ENCODE data around the gene KCTD5.
"Not testable (repeated sequence)": the region's sequence is repeated elsewhere in the genome, so short reads cannot be mapped to it uniquely, and the experiment has no call there.

Gene KCTD5

DNA sequence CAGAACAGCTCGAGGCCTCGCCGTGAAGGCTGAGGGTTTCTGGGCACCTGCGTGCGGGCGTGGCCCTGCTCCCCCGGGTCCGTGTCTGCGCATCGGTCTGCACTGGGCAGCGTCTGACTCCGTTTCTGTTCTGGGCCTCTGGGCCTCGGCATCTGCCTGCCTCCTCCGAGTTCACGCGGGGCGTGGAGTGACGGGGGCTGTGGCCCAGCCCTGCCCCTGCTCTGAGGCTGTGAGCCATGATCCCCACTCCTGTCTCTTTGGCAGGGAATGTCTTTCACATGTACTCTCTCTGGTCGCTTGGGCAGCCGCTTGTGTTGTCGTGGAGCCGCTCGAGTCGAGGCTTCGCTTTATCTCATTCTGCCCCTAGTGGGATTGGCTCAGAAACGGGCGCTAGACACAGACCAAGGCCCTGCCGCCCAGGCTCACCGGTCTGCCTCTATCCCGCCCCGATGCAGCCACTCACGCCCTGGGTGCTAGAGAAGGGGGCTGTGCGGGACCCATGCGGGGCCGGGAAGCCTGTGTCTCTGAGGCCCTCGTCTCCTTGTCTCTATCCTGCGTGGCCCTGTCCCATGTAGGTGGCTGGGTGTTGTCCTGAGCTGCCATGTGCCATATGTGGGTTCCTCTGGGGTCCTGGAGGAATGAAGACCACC lies 14.4 kb downstream of the KCTD5 start:
- not testable (repeated sequence) for DNase-seq

DNA sequence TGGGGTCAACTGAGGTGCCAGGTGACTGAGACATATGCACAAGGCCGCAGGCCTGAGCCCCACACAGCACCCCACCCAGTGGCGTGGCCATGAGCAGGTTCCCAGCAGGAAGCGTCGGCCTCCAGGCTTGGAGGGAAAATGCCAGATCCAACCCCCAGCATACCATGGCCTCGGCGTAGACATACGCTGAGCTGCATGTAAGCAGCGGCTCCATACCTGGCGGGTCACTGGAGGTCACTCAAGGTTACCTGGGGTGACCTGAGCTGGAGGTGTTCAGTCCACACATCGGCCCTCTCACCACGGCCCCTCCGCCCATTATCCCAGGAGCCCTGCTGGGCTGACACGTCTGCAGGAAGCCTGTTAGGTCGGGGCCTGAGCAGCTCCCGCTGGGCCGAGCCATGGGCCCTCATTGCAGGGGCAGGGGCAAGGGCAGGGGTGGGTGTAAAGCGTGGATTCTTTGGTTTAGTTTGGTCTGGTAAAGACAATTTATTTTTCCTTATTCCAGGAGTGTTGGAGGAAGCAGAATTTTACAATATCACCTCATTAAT lies 15.2 kb downstream of the KCTD5 start:
- no peak for DNase-seq

DNA sequence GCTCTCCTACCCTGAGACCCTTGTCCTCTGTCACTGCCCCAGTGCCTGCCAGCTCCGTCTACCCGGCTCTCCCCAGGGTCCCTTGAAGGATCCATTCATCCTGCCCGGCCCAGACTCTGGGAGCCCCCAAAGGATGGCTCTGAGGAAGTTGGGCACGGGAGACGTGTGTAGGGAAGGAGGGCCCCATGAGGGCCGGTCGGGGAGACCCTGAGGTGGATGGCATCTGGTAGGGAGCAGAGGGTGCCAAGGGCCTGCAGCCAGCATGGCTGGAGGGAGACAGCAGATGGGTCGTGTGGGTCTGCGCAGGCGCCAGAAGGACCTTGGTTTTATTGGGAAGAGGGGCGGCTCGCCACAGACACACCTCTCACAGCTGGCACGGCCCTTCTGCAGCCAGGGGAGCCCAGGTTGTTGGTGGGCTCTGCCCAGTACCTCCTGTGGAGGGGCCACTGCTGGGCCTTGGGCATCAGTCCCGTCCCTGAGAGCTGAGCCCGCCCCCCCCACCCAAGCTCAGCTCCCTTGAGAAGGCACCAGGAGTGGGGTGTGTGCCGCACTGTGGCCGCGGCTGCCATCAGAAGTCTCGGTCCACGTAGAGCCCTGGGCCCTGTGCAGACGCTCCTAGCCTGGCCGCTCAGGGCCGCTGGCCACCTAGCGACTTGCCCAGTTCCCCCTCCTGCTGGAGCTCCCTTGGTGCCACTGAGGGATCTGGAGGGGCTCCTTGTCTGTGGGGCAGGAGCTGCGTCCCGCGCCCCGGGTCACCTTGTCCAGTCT lies 16.0 kb downstream of the KCTD5 start:
- DNase-seq, result no peak

DNA sequence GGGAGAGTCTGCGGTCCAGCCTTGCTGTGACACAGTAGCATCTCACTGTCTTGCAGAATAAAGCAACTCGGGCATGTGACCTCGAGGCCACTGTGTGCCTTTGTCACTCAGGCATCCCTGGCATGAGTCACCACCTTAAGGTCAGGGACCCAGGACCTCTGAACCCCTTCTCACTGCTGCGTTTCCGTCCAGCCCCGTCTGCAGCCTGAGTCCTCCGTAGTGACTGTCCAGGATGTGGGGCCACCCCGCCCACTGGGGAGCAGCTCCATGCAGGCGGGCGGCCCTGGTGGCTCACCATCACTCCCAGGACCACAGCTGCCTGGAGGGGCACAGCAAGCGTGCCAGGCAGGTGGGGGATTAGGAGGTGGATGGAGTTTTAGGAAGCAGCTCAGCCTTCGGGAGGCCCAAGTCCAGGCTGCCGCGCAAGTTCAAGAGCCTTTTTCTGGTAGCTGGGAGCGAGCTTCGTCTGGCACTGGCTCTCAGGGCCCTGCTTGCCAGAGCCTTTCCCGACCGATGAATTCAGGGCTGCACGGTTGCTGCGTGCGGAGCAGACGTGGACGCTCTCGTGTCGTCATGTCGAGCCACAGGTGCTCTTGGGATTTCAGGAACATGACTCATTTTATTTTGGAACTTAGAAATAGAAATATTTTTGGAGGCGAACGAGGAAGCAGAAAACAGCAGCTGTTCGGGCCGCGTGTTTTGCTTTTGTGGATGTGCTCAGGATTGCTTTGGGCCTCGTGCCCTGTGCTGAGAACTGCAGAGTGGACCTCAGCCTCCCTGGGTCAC lies 16.8 kb downstream of the KCTD5 start:
- peak in 1 of 51 donors; percentile 30 for DNase-seq

DNA sequence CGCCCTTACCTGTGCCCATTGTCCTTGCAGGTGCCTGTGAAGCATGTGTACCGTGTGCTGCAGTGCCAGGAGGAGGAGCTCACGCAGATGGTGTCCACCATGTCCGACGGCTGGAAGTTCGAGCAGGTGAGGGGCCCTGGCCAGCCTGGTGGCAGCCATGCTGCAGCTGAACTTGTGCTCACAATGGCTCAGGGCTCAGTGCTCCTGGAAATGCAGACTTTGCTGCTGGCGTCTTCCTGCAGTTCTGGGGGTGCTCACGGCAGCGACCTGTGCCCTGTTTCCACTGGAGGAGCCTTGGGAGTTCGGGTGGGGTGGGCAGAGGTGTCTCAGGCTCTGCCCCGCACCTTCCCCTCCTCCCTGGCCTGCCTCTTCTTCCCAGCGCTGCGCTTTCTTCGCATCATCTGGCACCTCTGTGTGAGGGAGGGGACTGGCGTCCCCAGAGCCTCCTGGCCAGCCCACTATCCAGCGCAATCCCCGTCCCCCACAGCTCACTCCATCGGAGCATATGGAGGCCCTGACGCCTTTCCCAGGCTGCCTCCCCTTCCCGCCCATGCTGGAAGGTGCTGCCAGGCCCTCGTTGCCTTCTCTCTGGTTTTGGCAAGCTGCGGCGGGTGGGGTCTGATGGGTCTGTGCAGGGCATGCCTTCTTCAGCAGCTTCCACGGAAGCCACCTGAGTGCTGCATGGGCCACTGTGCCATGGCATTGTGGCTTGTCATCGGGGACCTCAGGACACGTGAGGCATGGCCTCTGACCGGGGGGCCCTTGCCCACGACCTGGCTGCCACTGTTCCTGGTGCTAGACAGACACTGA lies 17.7 kb downstream of the KCTD5 start:
- DNase-seq, result no peak

DNA sequence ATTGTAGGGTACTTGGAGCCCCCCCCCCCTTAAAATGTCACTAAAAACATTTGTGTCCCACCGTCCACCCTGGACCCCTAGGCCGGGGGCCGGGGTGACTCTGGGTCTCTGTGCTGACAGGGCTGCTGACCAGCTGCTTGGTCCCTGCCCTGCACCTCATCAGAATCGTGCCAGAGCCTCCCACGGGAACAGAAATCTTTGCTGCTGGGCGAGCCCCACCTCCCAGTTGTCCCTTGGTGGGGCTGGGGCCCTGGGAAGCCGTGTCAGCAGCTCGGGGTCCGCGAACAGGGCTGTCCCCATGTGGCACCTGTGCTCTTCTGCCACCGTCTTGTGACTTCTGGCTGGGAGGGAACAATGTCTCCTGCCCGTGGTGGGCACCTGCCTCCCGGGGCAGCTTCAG lies 18.5 kb downstream of the KCTD5 start:
- no peak for DNase-seq

DNA sequence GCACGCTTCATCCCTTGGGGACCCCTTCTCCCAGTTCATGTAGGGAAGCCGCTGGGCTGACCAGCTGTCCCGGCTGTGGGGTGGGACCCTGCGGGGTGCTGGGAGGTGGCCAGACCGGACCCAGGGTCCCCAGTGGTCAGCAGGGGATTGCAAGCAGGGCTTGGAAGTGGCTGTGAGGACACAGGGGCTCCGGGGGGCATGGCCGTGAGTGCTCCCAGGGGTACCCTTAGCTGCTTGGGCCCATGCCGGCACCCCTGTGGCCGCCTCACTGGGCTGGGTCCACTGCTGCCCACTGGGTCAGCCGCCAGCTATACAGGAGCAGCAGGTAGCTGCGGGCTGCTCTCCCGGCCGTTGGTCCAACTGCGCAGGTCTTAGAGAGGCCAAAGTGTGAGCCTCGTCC lies 18.9 kb downstream of the KCTD5 start:
- DNase-seq, result no peak

DNA sequence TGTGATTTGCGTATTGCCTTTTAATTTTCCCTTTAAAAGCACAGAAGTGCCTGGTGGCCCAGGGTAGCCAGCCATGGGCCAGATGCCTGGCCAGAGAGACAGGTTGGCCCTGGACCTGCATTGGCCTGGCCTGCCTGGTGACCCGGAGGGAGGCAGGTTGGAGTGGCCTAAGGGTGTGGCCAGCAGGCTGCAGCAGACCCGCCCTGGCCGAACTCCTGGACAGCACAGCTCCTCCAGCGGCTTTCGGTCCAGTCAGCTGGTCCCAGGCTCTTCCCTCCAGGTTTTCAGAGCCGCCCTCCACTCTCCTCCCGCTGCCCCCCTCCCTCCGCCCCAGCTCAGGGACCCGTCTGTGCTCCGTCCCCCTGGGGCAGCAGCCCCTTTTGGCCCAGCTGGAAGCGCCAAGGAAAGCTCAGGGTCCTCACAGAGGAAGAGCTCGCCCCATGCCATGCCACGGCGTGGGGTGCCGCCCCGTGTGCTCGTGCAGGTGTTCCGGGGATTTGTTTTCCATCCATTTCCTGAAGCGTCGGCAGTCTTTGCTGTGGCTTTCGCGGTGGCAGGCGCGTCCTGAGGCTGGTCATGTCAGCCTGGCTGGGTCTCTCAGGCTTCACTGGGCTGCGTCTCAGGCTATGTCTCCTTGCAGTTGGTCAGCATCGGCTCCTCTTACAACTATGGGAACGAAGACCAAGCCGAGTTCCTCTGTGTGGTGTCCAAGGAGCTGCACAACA lies 19.6 kb downstream of the KCTD5 start:
- no peak for DNase-seq

DNA sequence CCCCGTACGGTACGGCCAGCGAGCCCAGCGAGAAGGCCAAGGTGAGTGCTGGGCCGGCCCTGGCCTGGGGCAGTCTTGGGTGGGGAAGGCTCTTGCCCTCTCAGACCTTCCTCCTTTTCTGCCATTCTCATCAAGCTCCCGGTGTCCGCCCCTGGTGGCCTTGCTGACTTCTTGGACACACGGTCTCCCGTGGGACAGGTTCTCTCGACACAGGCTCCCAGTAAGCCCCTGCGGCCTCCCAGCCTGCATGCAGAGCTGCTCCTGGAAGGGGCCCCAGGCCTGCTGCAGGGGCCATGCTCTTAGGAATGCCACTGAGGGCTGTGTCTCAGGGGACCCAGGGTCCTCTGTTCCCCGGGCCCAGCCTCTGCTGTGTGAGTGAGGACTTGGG lies 20.1 kb downstream of the KCTD5 start:
- DNase-seq, result no peak

DNA sequence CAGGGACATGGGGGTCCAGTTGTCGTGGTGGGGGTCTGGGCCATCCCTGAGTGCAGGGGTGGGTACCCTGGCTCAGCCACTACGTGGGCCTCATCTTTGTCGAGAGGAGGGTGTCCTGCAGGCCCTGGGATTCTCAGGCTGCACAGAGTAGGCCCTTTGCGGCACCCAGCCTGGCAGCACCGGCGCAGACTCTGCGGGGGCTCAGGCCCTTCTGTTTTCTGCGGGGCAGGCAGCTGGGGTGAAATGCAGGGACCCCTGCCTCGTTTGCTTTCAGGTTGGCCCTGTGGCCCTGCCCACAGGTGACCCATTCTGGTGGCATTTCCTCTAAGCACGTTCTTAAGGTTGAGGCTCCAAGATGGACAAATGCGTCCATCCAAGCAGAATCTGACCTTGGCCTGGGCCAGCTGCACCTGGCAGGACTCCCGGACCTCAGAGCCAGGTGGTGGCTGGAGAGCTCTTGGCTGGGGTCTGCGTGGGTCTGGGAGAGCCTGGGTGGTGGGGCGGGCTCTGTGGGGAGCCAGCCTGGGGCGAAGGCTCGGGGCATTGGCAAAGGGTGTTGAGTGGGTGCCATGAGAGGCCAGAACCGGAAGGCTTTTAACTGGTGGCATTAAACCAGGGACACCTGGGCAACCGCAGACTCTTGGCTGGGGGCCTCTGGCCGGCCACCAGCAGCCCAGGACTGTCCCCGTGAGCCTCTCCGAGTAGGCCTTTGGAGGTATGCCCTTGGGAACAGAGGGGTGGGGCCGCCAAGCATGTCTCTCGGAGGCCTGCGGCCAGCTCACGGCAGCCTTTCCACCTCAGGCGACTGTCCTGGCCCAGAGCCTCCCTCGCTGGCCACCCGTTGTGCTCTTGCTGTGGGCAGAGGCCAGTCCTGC lies 20.8 kb downstream of the KCTD5 start:
- DNase-seq, result peak in 27 of 51 donors; percentile 6 to 65 (median 36)

DNA sequence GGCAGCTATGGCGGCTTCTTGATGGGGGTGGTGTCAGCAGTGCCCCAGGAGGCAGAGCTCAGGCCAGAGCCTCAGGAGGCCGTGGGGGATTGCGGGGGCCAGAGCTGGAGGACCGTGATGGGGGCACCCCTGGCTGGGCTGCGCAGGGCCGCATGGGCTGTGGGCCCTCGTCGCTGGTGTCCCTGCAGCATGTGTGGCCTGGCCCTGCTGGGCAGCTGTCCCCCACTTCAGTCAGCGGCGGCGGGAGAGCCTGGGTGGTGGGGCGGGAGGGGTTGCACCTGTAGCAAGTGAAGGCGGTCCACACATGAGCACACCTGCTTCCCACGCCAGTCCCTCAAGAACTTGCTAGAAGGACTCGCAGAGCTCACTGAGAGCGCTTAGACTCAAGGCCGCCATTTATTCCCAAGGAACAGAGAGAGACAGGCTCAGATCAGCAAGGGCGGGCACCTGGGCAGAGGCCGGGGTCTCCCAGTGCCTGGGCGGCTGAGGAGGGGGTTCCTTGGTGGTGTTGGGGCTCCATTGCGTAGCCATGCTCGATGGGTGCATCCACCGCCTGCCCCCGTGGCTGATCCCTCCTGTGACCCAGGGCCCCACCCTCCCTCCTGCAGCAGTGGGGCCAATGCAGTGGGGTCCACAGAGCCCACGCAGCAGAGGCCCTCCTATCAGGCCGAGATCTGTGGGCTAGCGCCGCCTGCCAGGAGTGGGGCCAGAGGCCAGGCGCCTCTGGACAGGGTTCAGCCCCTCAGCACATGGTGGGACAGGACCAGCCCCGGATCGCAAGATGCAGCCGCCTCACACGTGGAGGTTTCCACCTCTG lies 22.1 kb downstream of the KCTD5 start:
- DNase-seq, result no peak

DNA sequence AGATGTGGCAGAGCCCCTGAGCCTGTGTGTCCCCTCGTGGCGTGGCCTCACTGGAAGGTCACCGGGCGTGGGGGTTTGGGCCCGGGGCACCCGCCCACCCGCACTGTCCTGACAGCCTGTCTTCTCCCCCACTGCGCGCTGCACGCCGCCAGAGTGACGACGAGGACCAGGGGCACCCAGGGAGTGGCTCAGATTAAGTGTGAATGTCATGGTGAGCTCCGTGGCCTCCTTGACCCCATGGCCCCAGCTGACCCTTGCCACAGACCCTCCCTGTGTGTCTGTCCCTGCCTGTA lies 22.6 kb downstream of the KCTD5 start:
- no peak for DNase-seq

DNA sequence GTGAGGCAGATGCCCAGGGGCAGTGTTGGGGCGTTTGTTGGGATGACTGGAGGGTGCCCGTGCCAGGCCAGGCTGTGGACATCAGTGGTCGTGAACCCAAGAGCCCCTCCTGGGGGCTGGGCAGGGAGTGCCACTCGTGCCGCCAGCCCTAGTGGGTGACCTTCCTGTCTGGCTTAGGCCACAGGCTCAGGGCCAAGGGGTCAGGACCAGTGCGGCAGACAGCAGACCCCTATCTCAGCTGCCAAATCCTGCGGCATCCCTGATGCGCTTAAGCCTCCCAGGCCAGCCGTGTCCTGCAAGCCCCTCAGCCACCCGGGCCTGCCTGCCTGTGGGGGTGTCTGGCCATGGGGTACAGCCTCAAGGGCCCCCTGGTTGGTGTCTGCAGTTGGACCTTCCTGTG lies 23.0 kb downstream of the KCTD5 start:
- no peak for DNase-seq

DNA sequence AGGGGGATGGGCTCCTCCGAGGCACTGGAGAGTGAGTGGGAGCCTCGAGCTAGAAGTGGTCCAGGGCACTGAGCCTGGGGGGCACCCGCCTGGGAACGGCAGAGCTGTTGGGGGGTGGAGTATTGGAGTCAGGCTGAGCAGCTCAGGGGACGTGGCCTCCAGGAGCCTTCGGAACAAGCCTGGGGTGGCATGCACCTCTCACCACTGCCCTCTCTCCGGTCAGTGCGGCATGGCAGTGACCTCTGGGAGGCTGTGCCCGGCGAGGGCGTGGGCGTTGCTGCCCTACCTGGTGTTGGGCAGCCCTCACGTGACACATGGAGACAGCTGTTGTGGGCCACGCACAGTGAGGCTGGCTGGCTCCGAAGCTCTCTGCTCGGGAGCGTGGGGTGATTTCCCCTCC lies 23.8 kb downstream of the KCTD5 start:
- no peak for DNase-seq

DNA sequence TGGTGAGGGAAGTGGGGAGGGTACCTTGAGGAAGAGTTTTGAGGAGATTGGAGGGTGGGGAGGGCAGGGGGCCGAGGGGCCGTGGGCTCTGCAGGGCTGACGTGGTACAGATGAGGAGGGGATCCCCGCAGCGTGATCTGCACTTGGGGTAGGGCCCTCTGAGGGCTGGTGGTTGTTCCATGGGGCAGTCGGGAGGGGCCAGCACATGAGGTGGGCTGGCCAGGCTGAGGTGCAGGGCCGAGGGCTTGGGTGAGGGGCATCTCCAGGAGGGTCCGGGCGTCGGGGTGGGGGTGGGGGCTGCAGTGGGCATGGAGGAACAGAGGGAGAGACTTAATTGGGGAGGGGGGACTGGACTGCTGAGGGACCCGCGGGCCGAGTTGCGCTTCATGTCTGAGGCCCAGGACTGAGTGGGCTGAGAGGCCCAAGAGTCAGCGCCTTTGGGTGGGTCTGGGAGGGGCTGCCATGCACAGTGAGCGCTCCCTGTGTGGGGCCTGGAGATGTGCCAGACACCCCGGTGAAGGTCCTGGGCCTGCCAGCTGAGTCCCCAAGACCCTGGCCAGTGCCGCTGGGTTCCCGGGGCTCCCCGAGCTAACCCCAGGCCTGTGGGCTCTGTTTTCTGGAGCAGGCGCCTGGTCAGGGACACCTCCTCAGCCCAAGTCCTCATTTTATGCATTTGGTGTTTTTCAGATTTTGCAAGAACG lies 24.4 kb downstream of the KCTD5 start:
- no peak for DNase-seq

DNA sequence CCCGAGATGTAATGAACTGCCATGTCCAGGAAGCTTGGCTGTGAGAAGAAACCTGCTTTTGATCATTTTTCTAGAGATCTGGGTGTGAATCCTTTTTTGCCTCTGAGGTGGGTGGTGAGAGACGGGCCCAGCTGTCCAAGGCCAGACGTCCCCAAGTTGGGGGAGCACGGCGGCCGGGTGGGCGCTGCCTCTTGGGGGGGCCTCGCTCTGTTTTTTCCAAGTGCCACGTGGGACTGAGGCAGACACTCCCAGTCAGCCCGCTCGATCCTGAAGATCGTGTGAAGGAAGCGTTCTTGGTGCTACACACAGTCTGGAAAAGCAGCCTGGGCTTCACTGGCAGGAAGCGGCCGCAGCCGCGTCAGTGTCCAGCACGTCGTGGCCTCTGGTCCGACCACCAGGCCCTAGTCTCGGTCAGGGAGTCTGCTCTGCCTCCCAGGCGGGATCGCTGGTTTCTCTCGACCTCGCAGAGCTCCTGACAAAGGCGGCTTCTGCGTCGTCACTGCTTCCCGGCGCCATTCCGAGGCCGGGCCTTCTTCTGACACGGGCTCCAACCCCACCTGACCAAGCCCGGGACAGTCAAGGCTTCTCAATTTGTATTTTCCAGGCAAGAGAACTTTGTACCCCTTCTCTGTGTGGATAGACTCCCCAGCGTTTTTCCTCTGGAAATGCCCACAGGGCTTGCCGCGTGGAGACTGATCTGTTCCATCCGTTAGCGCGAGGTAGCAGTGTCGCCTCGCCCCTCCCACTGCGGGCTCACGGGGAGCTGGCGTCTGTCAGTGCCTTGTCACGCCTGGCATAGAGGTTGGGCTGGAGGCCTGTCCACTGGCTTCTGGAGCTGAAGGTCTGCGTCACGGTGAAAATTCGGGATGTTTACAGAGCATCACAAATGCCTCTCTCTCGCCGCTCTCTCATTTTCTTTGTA lies 25.3 kb downstream of the KCTD5 start:
- peak in 1 of 51 donors; percentile 41 for DNase-seq

DNA sequence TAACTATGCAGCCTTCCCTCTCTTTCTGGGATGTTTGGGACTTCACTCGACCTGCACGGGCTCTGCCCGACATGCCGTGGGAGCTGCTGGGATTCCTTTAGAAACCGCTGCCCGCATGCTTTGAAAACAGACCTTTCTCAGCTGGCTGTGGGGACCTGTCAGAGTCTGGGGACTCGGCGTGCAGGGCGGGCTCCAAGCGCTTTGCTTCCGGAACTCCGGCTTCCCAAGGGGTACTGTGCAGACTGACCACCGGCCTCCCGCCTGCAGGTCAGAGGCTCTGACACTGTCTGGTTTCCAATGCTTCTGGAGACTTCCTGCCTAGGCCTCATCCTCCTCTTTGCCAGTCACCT lies 25.9 kb downstream of the KCTD5 start:
- DNase-seq, result no peak

Data from hypothalamus (tissue), 51 donors.